Activated CD8-positive, alpha-beta memory T cell treated with anti-CD3 and anti-CD28 coated beads for 48 hours (primary cell): ENCODE results near the gene RBM20.

Experiments used
- DNase-seq, 3 experiments: peaks; one replicate each; pipeline ENCODE4 v3.0.0-alpha.2; 2020; ENCODE audit warnings: low read depth in 2 of 3, low spot score in 2 of 3

RBM20 gene

GRCh38 chr10:110730345-110731050 lies 86.4 kb downstream of the RBM20 start:
- no peak for DNase-seq

GRCh38 chr10:110733218-110733952 lies 89.2 kb downstream of the RBM20 start:
- no peak for DNase-seq

- DNase-seq, result no peak
Measured at GRCh38 chr10:110735620-110736027, 91.5 kb downstream of the RBM20 start.

- DNase-seq, result no peak
Measured at GRCh38 chr10:110737886-110738634, 93.9 kb downstream of the RBM20 start.

- no peak for DNase-seq
Measured at GRCh38 chr10:110739811-110740271, 95.7 kb downstream of the RBM20 start.

GRCh38 chr10:110742801-110743200 lies 98.7 kb downstream of the RBM20 start:
- DNase-seq, result no peak

- DNase-seq, result no peak
Measured at GRCh38 chr10:110744782-110745181, 100.6 kb downstream of the RBM20 start.

- no peak for DNase-seq
Measured at GRCh38 chr10:110746254-110746826, 102.2 kb downstream of the RBM20 start.

- no peak for DNase-seq
Measured at GRCh38 chr10:110746969-110747608, 103.0 kb downstream of the RBM20 start.

GRCh38 chr10:110747609-110748464 lies 103.7 kb downstream of the RBM20 start:
- no peak for DNase-seq

- no peak for DNase-seq
Measured at GRCh38 chr10:110748970-110749369, 104.8 kb downstream of the RBM20 start.

- no peak for DNase-seq
Measured at GRCh38 chr10:110750931-110751330, 106.8 kb downstream of the RBM20 start.

GRCh38 chr10:110751850-110752249 lies 107.7 kb downstream of the RBM20 start:
- DNase-seq, result no peak

GRCh38 chr10:110753462-110753861 lies 109.3 kb downstream of the RBM20 start:
- DNase-seq, result no peak

- DNase-seq, result no peak
Measured at GRCh38 chr10:110754375-110755105, 110.4 kb downstream of the RBM20 start.

GRCh38 chr10:110755781-110756180 lies 111.6 kb downstream of the RBM20 start:
- no peak for DNase-seq

- no peak for DNase-seq
Measured at GRCh38 chr10:110756876-110757275, 112.7 kb downstream of the RBM20 start.

GRCh38 chr10:110757586-110757985 lies 113.5 kb downstream of the RBM20 start:
- no peak for DNase-seq

- DNase-seq, result no peak
Measured at GRCh38 chr10:110758128-110758765, 114.1 kb downstream of the RBM20 start.
